IPS-20b (cell line): ENCODE measurements around the gene CEP164.

Experiments
- H3K27ac ChIP-seq: one replicate; pipeline ENCODE4 v1.5.1; 2013; ENCODE audit warnings: low read length
- H3K27me3 ChIP-seq: 2 replicates; pipeline ENCODE4 v1.6.1; 2013; ENCODE audit warnings: mild to moderate bottlenecking, low read length, inconsistent platforms; ENCODE audit not compliant: insufficient read depth
- H3K36me3 ChIP-seq: 2 replicates; pipeline ENCODE4 v1.6.1; 2013; ENCODE audit warnings: low read depth, mild to moderate bottlenecking, inconsistent platforms, low read length, moderate library complexity; ENCODE audit not compliant: insufficient read depth
- H3K4me1 ChIP-seq: 2 replicates; pipeline ENCODE4 v1.6.1; 2013; ENCODE audit warnings: mild to moderate bottlenecking, control low read depth, inconsistent platforms, low read length, moderate library complexity; ENCODE audit not compliant: insufficient read depth
- H3K4me3 ChIP-seq: 2 replicates; pipeline ENCODE4 v1.5.1; 2013; ENCODE audit warnings: mild to moderate bottlenecking, low read length, inconsistent platforms
- H3K9ac ChIP-seq: 2 replicates; pipeline ENCODE4 v1.6.1; 2013; ENCODE audit warnings: low read depth, mild to moderate bottlenecking, inconsistent platforms, low read length, moderate library complexity
- H3K9me3 ChIP-seq: 2 replicates; pipeline ENCODE4 v1.6.1; 2013; ENCODE audit warnings: mild to moderate bottlenecking, low read depth, low read length, inconsistent platforms; ENCODE audit not compliant: insufficient read depth

Gene CEP164

GRCh38 chr11:117332843-117333242, 5.2 kb downstream of the CEP164 start:
- Histone ChIP-seq H3K4me3 (no peak overlapping the region), H3K27ac (no peak overlapping the region), H3K9ac (no peak overlapping the region)

GRCh38 chr11:117333917-117334316, 6.3 kb downstream of the CEP164 start:
- Histone ChIP-seq H3K4me3 (no peak overlapping the region), H3K9me3 (no peaks in the 10 kb centered on the region), H3K36me3 (no peaks in the 10 kb centered on the region; the same call in 1 of the 2 replicates), H3K4me1 (no peaks in the 10 kb centered on the region), H3K27me3 (0 out of 2 replicates have a peak, but pooled peaks cover 2% of the 10 kb centered on the region), H3K9ac (no peak overlapping the region), H3K27ac (no peak overlapping the region)

More at GRCh38 chr11:117332843-117333242, 5.2 kb downstream of the CEP164 start:
- Histone ChIP-seq H3K4me1 (no peaks in the 10 kb centered on the region), H3K27me3 (0 out of 2 replicates have a peak, but pooled peaks cover 7% of the 10 kb centered on the region), H3K36me3 (no peaks in the 10 kb centered on the region; the same call in 1 of the 2 replicates), H3K9me3 (no peaks in the 10 kb centered on the region)

- Histone ChIP-seq H3K36me3 (peaks cover 4% of the 10 kb centered on the region; the same call in 1 of the 2 replicates), H3K9me3 (no peaks in the 10 kb centered on the region), H3K9ac (no peak overlapping the region), H3K4me1 (no peaks in the 10 kb centered on the region), H3K27me3 (no peaks in the 10 kb centered on the region), H3K4me3 (no peak overlapping the region), H3K27ac (no peak overlapping the region)
Observed at GRCh38 chr11:117334896-117335295, 7.2 kb downstream of the CEP164 start.

- H3K4me1 ChIP-seq: no peaks in the 10 kb centered on the region
- no peaks in the 10 kb centered on the region for H3K27me3 ChIP-seq
- H3K36me3 ChIP-seq: peaks cover 7% of the 10 kb centered on the region; the same call in 1 of the 2 replicates
- no peak overlapping the region for H3K9ac ChIP-seq
- no peak overlapping the region for H3K27ac ChIP-seq
- no peak overlapping the region for H3K4me3 ChIP-seq
- H3K9me3 ChIP-seq: no peaks in the 10 kb centered on the region
Observed at GRCh38 chr11:117335399-117335798, 7.7 kb downstream of the CEP164 start.

- Histone ChIP-seq H3K9ac (no peak overlapping the region), H3K36me3 (peaks cover 8% of the 10 kb centered on the region; the same call in 1 of the 2 replicates), H3K27ac (no peak overlapping the region), H3K4me1 (no peaks in the 10 kb centered on the region), H3K4me3 (no peak overlapping the region), H3K9me3 (no peaks in the 10 kb centered on the region), H3K27me3 (no peaks in the 10 kb centered on the region)
Observed at GRCh38 chr11:117337076-117337475, 9.4 kb downstream of the CEP164 start.

GRCh38 chr11:117345039-117345438, 17.4 kb downstream of the CEP164 start:
- Histone ChIP-seq H3K4me1 (no peaks in the 10 kb centered on the region), H3K9ac (no peak overlapping the region), H3K27ac (no peak overlapping the region), H3K9me3 (no peaks in the 10 kb centered on the region), H3K4me3 (no peak overlapping the region), H3K36me3 (peaks cover 23% of the 10 kb centered on the region; the same call in 1 of the 2 replicates), H3K27me3 (no peaks in the 10 kb centered on the region)

GRCh38 chr11:117354550-117354949, 26.9 kb downstream of the CEP164 start:
- Histone ChIP-seq H3K27me3 (no peaks in the 10 kb centered on the region), H3K9ac (no peak overlapping the region), H3K27ac (no peak overlapping the region), H3K4me3 (no peak overlapping the region), H3K36me3 (peaks cover 50% of the 10 kb centered on the region), H3K9me3 (no peaks in the 10 kb centered on the region), H3K4me1 (no peaks in the 10 kb centered on the region)

GRCh38 chr11:117356126-117356890, 28.7 kb downstream of the CEP164 start:
- Histone ChIP-seq H3K9ac (no peak overlapping the region), H3K27ac (no peak overlapping the region), H3K4me3 (no peak overlapping the region), H3K4me1 (no peaks in the 10 kb centered on the region), H3K27me3 (no peaks in the 10 kb centered on the region), H3K36me3 (peaks cover 53% of the 10 kb centered on the region), H3K9me3 (no peaks in the 10 kb centered on the region)

- no peaks in the 10 kb centered on the region for H3K9me3 ChIP-seq
- no peaks in the 10 kb centered on the region for H3K4me1 ChIP-seq
- no peak overlapping the region for H3K4me3 ChIP-seq
- H3K27me3 ChIP-seq: no peaks in the 10 kb centered on the region
- no peak overlapping the region for H3K27ac ChIP-seq
- no peak overlapping the region for H3K9ac ChIP-seq
- peaks cover 48% of the 10 kb centered on the region for H3K36me3 ChIP-seq
Observed at GRCh38 chr11:117361432-117361831, 33.8 kb downstream of the CEP164 start.

GRCh38 chr11:117366248-117366647, 38.6 kb downstream of the CEP164 start:
- no peaks in the 10 kb centered on the region for H3K9me3 ChIP-seq
- H3K36me3 ChIP-seq: peaks cover 50% of the 10 kb centered on the region
- H3K27me3 ChIP-seq: no peaks in the 10 kb centered on the region
- no peaks in the 10 kb centered on the region for H3K4me1 ChIP-seq
- H3K4me3 ChIP-seq: no peak overlapping the region
- no peak overlapping the region for H3K27ac ChIP-seq
- no peak overlapping the region for H3K9ac ChIP-seq

GRCh38 chr11:117366875-117367274, 39.2 kb downstream of the CEP164 start:
- H3K9me3 ChIP-seq: no peaks in the 10 kb centered on the region
- no peak overlapping the region for H3K4me3 ChIP-seq
- H3K4me1 ChIP-seq: no peaks in the 10 kb centered on the region
- H3K27me3 ChIP-seq: no peaks in the 10 kb centered on the region
- H3K36me3 ChIP-seq: peaks cover 50% of the 10 kb centered on the region
- no peak overlapping the region for H3K27ac ChIP-seq
- no peak overlapping the region for H3K9ac ChIP-seq

- Histone ChIP-seq H3K27ac (no peak overlapping the region), H3K4me1 (no peaks in the 10 kb centered on the region), H3K9ac (no peak overlapping the region), H3K4me3 (no peak overlapping the region), H3K27me3 (no peaks in the 10 kb centered on the region), H3K9me3 (no peaks in the 10 kb centered on the region), H3K36me3 (peaks cover 29% of the 10 kb centered on the region)
Observed at GRCh38 chr11:117369534-117369933, 41.9 kb downstream of the CEP164 start.
